HG03064 (cell line): Measurements from ENCODE around the gene RPL39L.

Experiments
- ATAC-seq: cut with Tn5 transposase; IDR thresholded peaks from one replicate; pipeline ENCODE4 v1.9.1; 2021; ENCODE audit warnings: low read depth; ENCODE audit not compliant: unreplicated experiment

The RPL39L gene

GRCh38 chr3:187102073-187102634 is 37.1 kb downstream of the RPL39L start:
- no peak for ATAC-seq

GRCh38 chr3:187101184-187102072 is 37.9 kb downstream of the RPL39L start:
- ATAC-seq, result no peak

GRCh38 chr3:187098923-187099512 is 40.3 kb downstream of the RPL39L start:
- no peak for ATAC-seq

GRCh38 chr3:187093320-187093719 is 46.0 kb downstream of the RPL39L start:
- no peak for ATAC-seq

GRCh38 chr3:187088701-187089100 is 50.6 kb downstream of the RPL39L start:
- ATAC-seq, result no peak

GRCh38 chr3:187086831-187087230 is 52.5 kb downstream of the RPL39L start:
- no peak for ATAC-seq

- ATAC-seq, result no peak
These were observed 53.4 kb downstream of the RPL39L start for GRCh38 chr3:187085933-187086332.

- ATAC-seq, result no peak
These were observed 54.2 kb downstream of the RPL39L start for GRCh38 chr3:187085021-187085666.

GRCh38 chr3:187084580-187084979 is 54.7 kb downstream of the RPL39L start:
- no peak for ATAC-seq

- ATAC-seq, result no peak
These were observed 55.2 kb downstream of the RPL39L start for GRCh38 chr3:187084126-187084525.

GRCh38 chr3:187082758-187083375 is 56.4 kb downstream of the RPL39L start:
- ATAC-seq, result no peak

GRCh38 chr3:187080799-187081450 is 58.4 kb downstream of the RPL39L start:
- ATAC-seq, result no peak

- ATAC-seq, result no peak
These were observed 59.9 kb downstream of the RPL39L start for GRCh38 chr3:187079090-187080022.

GRCh38 chr3:187077537-187077936 is 61.8 kb downstream of the RPL39L start:
- ATAC-seq, result no peak

GRCh38 chr3:187077085-187077484 is 62.2 kb downstream of the RPL39L start:
- no peak for ATAC-seq

GRCh38 chr3:187076297-187076696 is 63.0 kb downstream of the RPL39L start:
- no peak for ATAC-seq

- no peak for ATAC-seq
These were observed 64.5 kb downstream of the RPL39L start for GRCh38 chr3:187074846-187075245.

- ATAC-seq, result no peak
These were observed 65.7 kb downstream of the RPL39L start for GRCh38 chr3:187073581-187074098.

GRCh38 chr3:187072511-187072910 is 66.8 kb downstream of the RPL39L start:
- no peak for ATAC-seq
